DMS153 (cell line): ENCODE data around the gene TBCC.
"Not testable (repeated sequence)": the region's sequence is repeated elsewhere in the genome, so short reads cannot be mapped to it uniquely, and the experiment has no call there.

Experiments
- DNase-seq: peaks from one replicate; lab custom pipeline; 2025; lab: John Stamatoyannopoulos, UW

TBCC gene, protein sequence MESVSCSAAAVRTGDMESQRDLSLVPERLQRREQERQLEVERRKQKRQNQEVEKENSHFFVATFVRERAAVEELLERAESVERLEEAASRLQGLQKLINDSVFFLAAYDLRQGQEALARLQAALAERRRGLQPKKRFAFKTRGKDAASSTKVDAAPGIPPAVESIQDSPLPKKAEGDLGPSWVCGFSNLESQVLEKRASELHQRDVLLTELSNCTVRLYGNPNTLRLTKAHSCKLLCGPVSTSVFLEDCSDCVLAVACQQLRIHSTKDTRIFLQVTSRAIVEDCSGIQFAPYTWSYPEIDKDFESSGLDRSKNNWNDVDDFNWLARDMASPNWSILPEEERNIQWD

DNA sequence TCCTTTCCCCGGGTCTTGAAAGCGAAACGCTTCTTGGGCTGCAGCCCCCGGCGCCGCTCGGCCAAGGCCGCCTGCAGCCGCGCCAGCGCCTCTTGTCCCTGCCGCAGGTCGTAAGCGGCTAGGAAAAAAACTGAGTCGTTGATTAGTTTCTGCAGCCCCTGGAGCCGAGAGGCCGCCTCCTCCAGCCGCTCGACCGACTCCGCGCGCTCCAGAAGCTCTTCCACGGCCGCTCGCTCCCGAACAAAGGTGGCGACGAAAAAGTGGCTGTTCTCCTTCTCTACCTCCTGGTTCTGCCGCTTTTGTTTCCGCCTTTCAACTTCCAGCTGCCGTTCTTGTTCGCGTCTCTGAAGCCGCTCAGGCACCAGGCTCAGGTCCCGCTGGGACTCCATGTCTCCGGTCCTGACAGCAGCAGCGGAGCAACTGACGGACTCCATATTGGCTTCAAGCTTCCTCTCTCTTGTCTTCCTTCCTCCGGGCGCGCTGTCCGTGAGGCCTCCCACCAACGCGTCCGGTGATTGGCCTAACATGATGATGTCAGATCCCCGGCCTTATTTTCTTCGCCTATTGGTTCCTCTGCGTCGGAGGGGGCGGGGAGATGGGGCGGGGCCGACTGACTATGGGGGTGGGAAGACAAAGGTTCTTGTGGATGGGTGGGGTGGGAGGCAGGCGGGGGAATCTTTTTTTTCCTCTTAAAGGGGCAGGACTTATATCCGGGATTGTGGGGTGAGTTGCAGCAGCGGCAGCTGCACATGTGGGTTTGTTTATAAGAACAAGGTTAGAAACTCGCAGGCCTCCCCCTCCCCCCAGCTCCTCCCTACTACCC is at the start of gene TBCC:
TBCC (minus strand) TSS at position 464 of the 823 bp plus-strand sequence; CDS start at position 434, 30 bp downstream.
- DNase-seq, result peak; percentile 97

DNA sequence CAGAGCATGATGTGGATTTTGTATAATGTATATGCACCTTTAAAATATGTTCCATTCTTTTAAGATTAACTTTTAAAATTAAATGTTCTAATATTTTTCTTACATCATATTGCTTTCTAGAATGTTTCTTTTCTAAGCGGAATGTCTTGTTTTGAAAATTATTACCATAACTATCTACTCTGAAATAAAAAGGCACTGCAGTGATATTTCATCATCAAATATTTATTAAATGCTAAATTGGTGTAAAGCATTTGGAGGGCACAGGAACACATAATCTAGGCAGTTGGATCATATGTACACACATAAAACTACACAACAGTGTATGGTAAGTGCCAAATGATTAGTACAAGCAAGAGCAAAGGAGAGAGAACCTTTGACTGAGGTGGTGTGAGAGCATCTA is 49.7 kb upstream of the TBCC start:
- no peak for DNase-seq

DNA sequence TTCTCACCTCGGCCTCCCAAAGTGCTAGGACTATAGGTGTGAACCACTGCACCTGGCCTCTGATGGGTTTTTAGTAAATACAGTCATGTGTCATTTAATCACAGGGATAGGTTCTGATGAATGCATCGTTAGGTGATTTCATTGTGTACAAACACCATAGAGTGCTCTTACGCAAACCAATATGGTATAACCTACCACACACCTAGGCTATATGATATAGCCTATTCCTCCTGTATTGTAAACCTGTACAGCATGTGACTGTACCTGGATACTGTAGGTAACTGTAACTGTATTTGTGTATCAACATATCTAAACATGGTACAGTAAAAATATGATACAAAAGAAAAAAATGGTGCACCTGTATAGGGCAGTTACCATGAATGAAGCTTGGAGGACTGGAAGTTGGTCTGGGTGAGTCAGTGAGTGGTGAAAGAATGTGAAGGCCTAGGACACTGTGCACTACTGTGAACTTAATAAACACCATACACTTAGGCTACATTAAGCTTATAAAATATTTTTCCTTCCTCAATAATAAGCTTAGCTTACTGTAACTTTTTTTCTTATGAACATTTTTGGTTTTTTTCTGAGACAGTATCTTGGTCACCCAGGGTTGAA is 45.9 kb upstream of the TBCC start:
- peak; percentile 68 for DNase-seq

DNA sequence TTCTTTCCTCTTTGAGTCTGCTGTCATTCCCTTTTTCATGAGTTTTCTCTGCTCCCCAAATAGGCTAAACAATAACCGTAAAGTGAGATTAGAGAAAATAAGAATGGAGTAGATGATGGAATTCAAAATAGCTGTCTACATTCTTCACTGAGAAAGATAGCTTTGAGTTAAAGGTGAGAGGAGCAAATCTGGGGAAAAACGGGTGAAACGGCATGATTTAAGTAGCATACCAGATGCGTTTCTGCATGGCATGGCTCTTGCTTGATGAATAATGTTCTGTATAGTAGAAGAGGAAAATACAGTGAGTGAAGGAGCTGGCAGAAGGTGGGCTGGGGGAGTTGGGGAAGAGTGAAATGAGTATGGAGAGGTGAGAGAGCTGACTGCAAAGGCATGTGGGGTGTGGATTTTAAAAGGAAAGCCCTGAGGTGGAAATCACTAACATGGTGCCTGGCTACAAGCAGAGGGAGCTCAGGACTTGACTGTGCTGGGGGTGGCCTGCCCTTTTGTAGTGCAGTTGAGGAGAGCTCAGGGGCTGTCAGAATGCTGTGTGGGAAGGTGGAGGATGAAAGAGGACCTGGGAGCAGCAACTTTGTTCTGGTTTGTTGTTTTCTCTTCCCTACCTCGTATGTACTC is 44.8 kb upstream of the TBCC start:
- DNase-seq, result no peak

DNA sequence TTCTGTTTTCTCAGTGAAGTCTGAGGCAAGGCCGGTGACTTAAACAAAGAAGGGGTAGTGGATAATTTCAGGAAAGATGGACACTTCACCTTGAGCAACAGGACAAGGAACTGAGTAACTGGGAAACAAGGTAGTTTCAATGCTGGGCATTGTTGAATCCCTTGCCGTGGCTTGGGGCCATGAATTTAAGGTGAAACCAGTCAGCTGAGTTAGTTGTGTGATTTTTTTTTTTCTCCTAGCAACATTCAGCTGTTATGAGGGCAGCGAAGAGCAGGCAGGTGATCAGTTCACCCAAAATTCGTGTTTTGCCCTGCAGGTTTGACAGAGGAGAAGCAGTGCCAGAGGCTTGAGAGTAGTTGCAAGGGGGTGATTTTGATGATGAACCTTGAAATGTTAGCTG is 42.8 kb upstream of the TBCC start:
- DNase-seq, result no peak

DNA sequence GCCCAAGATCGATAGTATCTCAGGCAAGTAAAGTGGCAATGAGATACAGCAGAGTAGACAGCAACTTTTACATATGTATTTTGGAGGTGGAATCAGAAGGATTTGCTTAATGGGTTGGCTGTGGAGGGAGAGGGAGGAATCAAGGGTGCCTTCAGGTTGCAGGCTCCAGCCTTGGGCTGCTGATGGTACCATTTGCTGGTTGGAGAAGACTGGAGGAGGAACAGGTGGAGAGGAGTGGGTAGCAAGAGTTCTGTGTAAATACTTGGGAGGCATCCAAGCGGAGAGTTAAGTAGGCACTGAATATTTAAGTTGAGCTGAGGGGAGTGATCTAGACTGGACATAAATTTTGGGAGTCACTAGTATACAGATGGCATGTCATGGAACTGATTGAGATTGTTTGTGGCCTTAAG is 41.2 kb upstream of the TBCC start:
- DNase-seq, result no peak

DNA sequence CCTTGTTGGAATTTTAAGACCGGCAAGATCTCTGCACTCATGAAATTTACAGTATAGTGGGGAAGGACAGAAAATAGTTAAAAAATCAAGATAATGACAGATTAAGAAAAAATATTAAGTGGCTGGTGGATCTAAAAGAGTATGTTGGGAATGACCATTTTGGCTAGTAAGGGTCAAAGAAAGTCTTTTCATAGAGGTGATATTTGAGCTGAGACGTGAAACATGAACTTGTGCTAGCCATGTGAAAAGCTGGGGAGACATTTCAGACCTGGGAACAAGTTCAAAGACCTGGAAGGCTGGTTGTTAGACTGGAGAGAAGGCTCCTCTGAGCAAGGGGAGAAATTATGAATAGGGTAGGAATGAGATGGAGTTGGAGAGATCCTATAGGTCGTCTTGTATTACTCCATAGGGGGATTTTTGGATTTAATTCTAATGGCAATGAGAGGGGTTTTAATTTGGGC is 40.7 kb upstream of the TBCC start:
- DNase-seq, result no peak

DNA sequence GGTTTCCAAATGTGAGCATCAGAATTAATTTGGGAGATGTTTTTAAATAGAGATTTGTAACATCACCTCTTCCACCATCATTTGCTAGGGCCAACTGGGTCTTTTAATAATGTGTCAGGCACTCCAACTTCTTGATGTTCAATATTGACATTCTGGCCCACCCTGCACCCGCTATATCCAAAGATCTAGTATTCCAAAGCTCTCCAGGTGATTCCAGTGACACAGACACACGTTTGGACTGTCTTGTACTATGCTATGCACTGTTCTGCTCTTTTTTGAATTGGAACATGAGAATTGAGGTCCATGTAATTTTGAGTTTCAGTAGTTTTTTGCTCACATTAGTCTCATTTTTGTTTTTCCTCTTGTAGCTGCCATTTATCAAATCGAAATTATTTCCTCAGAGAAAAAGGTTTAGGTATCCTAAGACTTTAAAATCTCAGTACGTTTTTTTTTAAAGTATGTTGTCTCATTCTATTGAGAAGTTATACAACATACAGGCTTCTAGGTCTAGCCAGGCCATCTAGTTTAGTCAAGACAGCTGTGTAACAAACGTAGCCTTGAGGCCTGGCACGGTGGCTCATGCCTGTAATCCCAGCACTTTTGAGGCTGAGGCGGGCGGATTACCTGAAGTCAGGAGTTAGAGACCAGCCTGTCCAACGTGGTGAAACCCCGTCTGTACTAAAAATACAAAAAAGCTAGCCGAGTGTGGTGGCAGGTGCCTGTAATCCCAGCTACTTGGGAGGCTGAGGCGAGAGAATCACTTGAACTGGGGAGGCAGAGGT is 39.0 kb upstream of the TBCC start:
- DNase-seq, result no peak

DNA sequence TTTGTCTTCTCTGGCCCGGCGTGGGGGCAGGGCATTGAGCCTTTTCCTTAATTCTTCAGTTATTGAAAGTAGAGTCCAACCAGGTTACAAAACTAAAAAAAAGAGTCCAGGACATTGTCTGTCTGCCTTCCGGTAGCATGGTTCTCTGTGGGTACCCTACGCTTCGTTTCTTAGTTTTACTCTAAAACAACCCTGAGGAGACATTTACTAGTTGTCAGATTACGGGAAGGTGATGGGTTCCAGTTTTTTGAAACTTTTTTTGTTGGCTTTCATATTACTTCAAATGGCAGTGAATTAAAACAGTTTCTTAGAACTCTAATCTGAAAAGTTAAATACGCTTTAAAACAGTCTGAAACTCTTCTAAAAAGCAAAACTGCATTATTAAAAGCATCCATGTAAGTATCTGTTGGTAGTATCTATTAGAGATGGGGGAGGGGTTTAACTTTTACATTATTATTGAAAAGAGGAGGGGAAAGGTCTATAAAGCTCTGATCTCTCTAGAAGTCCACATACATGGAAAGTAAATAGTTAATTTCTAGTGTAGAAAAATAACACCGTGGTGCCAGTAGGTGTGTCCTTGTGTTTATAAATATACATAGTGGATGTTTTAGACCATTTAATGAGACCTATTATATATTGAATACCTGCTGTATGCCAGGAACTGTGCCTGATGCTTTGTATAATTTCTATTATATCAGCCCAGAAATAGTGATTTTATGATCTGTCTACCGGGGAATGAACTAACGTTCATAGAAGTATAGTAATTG is 38.2 kb upstream of the TBCC start:
- DNase-seq, result no peak

DNA sequence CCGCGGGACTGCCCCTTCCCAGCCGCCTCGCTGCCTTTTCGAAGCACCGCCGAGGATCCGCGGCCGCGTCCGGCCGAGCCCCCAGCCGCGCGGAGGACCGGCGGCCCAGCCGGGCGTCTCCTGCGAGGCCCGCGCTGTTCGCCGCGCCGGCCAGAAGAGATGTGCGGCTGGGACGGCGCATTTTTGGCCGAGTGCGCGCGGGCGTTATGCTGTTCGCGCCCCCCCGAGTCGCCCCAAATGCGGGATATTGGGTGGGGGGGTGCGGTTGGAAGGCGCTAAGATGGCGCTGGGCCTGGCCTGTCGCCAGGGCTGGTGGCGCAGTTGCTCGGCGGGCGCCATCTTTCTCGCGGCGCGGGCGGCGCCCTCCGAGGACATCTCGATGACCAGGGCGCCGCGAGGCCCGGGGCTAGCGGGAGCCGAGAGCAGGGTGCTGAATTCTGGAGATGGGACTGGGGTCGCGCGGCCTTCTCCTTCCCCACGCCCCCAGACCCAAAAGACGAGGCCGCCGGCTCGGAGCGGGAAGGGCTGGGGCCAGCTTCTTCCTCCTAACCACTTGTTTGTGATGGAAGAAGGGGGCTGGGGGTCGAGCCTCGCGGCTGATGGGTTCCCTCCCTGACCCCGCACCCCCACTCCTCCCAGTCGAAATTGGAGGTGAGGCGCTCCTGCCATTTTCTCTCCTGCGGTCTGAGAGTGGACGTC is 37.4 kb upstream of the TBCC start:
- DNase-seq, result peak; percentile 14

DNA sequence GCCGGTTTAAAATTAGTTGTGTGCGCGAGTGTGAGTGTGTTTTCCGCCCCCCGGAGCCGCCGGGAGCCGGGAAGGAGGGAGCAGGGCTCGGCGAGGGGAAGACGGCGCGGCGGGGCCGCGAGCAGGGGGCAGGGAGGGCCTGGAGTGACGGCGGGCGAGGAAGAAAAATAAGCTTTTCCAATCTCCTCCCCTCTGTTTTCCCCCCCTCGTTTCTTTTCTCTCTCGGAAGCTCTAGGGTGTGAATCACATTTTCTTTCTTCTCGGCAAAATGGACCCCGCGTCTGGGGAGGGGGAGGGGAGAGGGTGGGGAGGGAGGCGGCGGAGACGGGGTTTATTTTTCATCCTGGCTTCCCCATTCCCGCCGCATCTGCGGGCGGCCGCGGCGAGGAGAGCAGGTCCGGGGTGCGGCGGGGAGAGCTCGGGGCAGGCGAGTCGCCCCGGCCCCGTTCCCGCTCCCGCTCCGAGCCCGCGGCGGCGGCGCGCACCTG is 36.8 kb upstream of the TBCC start:
- peak; percentile 29 for DNase-seq

DNA sequence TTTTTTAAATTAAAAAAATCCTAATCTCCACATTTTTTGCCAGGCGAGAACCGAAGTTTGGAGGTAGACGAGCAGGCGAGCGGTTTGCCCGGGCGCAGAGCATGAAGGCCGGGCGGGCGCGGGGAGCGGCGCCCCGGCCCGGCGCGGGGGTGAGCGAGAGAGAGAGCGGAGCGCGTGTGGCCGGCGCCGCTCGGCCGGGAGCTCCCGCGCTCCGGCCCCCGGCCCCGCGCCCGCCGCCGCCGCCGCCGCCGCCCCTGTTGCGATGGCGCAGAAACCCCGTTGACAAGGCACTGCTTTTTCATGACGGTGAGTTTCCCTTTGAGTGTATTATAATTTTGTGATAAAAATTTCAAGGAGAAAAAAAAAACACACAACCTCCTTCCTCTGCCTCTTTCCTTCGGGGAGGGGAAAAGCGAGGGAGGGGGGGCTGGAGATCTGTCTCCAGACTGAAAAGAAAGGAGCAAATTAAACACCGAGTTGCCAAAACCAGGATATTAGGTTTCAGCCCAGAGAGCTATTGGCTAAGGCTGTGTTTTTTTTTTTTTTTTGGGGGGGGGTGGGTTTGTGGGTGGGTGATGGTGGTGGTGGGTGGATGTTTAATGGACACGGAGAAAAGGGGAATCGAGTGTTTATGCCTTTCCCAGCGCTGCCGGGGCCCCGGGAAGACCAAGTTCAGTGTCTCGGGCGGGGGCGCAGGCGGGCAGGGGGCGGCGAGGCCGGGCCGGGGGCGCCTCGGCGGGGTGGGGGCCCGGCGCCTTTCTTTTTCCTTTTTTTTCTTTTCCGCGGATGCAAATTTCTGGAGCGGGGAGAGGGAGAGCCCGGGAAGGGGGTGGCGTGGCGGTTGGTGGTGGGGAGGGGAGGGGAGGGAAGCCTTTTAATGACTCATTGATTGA is 36.1 kb upstream of the TBCC start, which contains the start of gene BICRAL:
BICRAL (plus strand) TSS at position 257 of the 893 bp plus-strand sequence. CDS start 39,971 bp downstream, outside the sequence.
- peak; percentile 43 for DNase-seq

DNA sequence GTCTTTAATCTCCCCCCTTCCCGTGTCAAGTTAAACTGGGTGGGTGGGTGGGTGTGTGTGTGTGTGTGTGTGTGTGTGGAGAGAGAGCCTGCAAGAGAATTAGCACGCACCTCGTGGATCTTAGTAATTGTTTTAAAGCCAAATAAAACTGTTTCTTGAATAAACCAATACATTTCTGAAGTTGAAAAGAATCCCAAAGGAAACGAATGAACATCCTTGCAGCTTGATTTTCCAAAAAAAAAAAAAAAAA is 35.6 kb upstream of the TBCC start:
- no peak for DNase-seq

DNA sequence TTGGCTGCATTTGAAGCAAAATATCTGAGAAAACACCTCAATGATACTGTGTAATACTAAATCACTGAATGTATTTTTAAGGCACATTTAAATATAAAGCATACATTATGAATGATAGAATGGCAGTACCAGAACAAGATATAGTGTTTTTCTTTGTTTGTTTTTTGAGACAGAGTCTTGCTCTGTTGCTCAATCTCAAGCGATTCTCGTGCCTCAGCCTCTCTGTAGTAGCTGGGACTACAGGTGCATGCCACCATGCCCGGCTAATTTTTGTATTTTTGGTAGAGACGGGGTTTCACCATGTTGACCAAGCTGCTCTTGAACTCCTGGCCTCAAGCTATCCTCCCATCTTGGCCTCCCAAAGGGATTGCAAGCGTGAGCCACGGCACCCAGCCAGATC is 33.6 kb upstream of the TBCC start:
- DNase-seq, result no peak

DNA sequence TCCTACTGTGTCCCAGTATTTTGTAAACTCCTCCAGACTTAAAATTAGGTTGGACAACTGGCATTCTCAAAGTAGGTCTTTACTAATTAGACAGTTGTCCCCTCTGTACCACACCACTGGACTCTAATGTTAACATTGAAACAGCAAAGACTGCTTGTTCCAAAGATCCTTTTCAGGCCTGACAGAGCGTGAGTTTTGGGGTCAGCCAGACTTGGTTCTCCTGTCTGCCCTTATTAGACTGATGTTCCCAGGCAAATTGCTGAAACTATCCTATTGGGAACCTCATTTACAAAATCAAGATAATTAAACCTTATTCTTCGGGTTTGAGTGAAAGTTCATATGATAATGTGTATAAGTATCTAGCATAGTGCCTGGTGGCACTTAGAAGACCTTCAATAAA is 32.2 kb upstream of the TBCC start:
- no peak for DNase-seq

DNA sequence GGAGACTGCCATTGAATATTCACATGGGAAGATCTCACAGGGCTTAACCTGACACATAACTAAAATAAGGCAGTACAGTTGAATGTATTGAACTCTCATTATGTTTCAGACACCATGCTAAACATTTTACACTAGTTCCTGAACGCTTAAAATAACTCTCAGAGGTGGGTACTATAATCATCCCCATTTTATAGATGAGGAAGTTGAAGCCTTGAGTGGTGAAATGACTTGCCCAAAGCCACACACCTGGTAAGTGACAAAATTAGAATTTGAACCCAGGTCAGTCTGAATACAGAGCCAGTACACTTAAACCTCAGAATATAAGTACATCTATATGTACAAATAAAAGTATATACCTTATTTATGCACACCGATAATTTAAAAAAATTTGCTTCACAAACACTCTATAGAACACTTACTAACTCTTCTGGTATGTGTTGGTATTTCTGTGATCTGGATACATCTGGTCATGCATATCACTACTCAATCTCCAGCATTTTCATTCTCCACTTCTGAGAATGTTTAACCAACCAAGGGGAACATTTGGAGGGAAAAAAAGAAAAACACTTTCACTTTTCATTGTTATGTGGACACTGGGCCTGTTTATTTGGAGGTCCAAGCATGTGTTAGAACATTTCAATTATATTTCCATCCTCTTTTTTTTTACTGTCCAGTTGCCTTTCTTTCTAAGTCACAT is 31.4 kb upstream of the TBCC start:
- DNase-seq, result no peak

DNA sequence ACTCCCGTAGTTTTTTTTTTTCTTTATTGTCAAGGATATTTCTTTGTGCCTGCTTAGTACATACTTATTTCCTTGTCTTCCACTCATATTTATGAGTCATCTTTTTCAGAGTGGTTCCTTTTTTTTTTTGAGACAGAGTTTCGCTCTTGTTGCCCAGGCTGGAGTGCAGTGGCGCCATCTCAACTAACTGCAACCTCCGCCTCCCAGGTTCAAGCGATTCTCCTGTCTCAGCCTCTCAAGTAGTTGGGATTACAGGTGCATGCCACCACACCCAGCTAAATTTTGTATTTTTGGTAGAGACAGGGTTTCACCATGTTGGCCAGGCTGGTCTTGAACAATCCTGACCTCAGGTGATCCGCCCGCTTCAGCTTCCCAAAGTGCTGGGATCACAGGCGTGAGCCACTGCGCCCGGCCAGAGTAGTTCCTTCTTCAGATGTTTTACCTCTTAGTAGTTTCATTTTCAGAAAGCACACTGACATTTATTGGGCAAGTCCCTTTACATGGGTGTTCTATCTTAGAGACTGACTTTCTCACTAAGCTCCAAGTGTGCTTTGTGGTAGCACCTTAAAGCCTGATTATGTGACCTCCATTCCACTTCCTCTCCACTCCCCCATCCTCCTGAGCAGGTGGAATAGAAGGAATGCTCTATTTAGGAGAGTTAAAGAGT is 29.1 kb upstream of the TBCC start:
- not testable (repeated sequence) for DNase-seq

DNA sequence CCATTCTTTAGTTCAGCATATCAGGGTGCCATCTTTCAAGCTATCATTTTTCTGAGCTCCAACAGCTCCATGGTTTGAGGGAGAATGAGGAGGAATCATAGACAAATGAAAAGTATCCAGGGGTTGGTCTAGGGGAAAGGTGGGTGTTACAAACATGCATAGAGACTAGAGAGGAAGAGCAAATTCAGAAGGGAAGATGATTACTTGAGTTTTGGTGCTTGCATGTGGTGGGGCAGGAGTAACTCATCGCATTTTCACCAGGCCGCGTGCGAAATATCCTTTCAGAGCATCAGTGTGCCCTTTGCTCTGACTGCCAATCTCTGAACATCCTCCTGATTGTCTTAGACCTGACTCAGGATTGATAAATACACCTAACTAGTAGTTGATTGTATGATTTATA is 28.3 kb upstream of the TBCC start:
- DNase-seq, result no peak
